Measurements from ENCODE around the gene CDH4. TPM values are rescaled to one million over a fixed set of nuclear protein-coding genes. Genes with fewer than 3 reads are reported as not detected.

Gene CDH4
- total RNA-seq, 2 experiments from 2014 or later, result not detected

GRCh38 chr20:61379898-61380544 is 128.0 kb downstream of the CDH4 start:
- Histone ChIP-seq H2AFZ (ENCODE audit: low read length) (no peak overlapping the region), H3K4me2 (ENCODE audit: low read length) (no peak overlapping the region), H3K27ac (ENCODE audit: low read depth, low read length, poor library complexity, severe bottlenecking) (no peak overlapping the region), H3K4me1 (ENCODE audit: insufficient read depth, low read length, poor library complexity, severe bottlenecking) (no peaks in the 10 kb centered on the region), H3K79me2 (ENCODE audit: insufficient read depth, low read depth, low read length) (no peaks in the 10 kb centered on the region), H4K20me1 (ENCODE audit: insufficient read depth, low read length) (no peaks in the 10 kb centered on the region), H3K9me3 (ENCODE audit: low read length) (0 out of 2 replicates have a peak, but pooled peaks cover 4% of the 10 kb centered on the region), H3K9me2 (ENCODE audit: insufficient read depth, low read length) (no peaks in the 10 kb centered on the region), H3K4me3 (ENCODE audit: low read depth, low read length, poor library complexity, severe bottlenecking) (no peak overlapping the region), H3K36me3 (ENCODE audit: insufficient read depth, low read length) (no peaks in the 10 kb centered on the region)
- no peak for DNase-seq (ENCODE audit: low spot score)
- no TSS peak for BruUV-seq (replicated peaks)
- ChIA-PET CTCF (ENCODE audit: unreplicated experiment) (no interaction called here), POLR2A (no interaction called here)
- no peak for TF ChIP-seq EZH2phosphoT487 (IDR thresholded peaks at IDR 0.05; ENCODE audit: borderline replicate concordance, low read depth, low read length)
- no peak for TF ChIP-seq CTCF (conservative IDR thresholded peaks at IDR 0.05; ENCODE audit: low read length)
- intact Hi-C loops (cut with micrococcal nuclease; ENCODE audit: unreplicated experiment), result no loop called here

GRCh38 chr20:61380545-61380915 is 128.5 kb downstream of the CDH4 start:
- ChIA-PET POLR2A (no interaction called here), CTCF (ENCODE audit: unreplicated experiment) (no interaction called here)
- H3K27ac ChIP-seq (ENCODE audit: low read depth, low read length, poor library complexity, severe bottlenecking), result no peak overlapping the region
- DNase-seq (ENCODE audit: low spot score), result no peak
- H2AFZ ChIP-seq (ENCODE audit: low read length), result no peak overlapping the region
- no peak for TF ChIP-seq EZH2phosphoT487 (IDR thresholded peaks at IDR 0.05; ENCODE audit: borderline replicate concordance, low read depth, low read length)
- TF ChIP-seq CTCF (conservative IDR thresholded peaks at IDR 0.05; ENCODE audit: low read length), result no peak
- 0 out of 2 replicates have a peak, but pooled peaks cover 4% of the 10 kb centered on the region for H3K9me3 ChIP-seq (ENCODE audit: low read length)
- H4K20me1 ChIP-seq (ENCODE audit: insufficient read depth, low read length), result no peaks in the 10 kb centered on the region
- no peaks in the 10 kb centered on the region for H3K36me3 ChIP-seq (ENCODE audit: insufficient read depth, low read length)
- no peaks in the 10 kb centered on the region for H3K9me2 ChIP-seq (ENCODE audit: insufficient read depth, low read length)
- no peak overlapping the region for H3K4me2 ChIP-seq (ENCODE audit: low read length)
- no peaks in the 10 kb centered on the region for H3K79me2 ChIP-seq (ENCODE audit: insufficient read depth, low read depth, low read length)
- H3K4me1 ChIP-seq (ENCODE audit: insufficient read depth, low read length, poor library complexity, severe bottlenecking), result no peaks in the 10 kb centered on the region
- intact Hi-C loops (cut with micrococcal nuclease; ENCODE audit: unreplicated experiment), result no loop called here
- no peak overlapping the region for H3K4me3 ChIP-seq (ENCODE audit: low read depth, low read length, poor library complexity, severe bottlenecking)
- no TSS peak for BruUV-seq (replicated peaks)

- CTCF ChIA-PET (ENCODE audit: unreplicated experiment), result no interaction called here
- Histone ChIP-seq H3K4me3 (ENCODE audit: low read depth, low read length, poor library complexity, severe bottlenecking) (no peak overlapping the region), H3K36me3 (ENCODE audit: insufficient read depth, low read length) (no peaks in the 10 kb centered on the region), H3K4me2 (ENCODE audit: low read length) (no peak overlapping the region), H3K9me2 (ENCODE audit: insufficient read depth, low read length) (no peaks in the 10 kb centered on the region), H3K4me1 (ENCODE audit: insufficient read depth, low read length, poor library complexity, severe bottlenecking) (no peaks in the 10 kb centered on the region), H3K79me2 (ENCODE audit: insufficient read depth, low read depth, low read length) (no peaks in the 10 kb centered on the region), H3K9me3 (ENCODE audit: low read length) (0 out of 2 replicates have a peak, but pooled peaks cover 4% of the 10 kb centered on the region), H4K20me1 (ENCODE audit: insufficient read depth, low read length) (no peaks in the 10 kb centered on the region), H2AFZ (ENCODE audit: low read length) (no peak overlapping the region), H3K27ac (ENCODE audit: low read depth, low read length, poor library complexity, severe bottlenecking) (no peak overlapping the region)
- DNase-seq (ENCODE audit: low spot score), result no peak
- POLR2A ChIA-PET, result no interaction called here
- no peak for TF ChIP-seq CTCF (conservative IDR thresholded peaks at IDR 0.05; ENCODE audit: low read length)
- no peak for TF ChIP-seq EZH2phosphoT487 (IDR thresholded peaks at IDR 0.05; ENCODE audit: borderline replicate concordance, low read depth, low read length)
- intact Hi-C loops (cut with micrococcal nuclease; ENCODE audit: unreplicated experiment), result no loop called here
- no TSS peak for BruUV-seq (replicated peaks)
Observed at GRCh38 chr20:61382194-61382593, 130.1 kb downstream of the CDH4 start.

Measured in OCI-LY7 (cell line).